ENCODE data around the gene STX1B.
"Not testable (repeated sequence)": the region's sequence is repeated elsewhere in the genome, so short reads cannot be mapped to it uniquely, and the experiment has no call there.

- TF ChIP-seq POLR2A, CTCF (IDR thresholded peaks at IDR 0.05): not testable (repeated sequence)
These were observed 70.9 kb downstream of the STX1B start for GRCh38 chr16:30939571-30939970.

Measured in breast epithelium (tissue), 3 donors.